HG03469 (cell line): ENCODE data around the gene A4GNT.
"Not testable (repeated sequence)": the region's sequence is repeated elsewhere in the genome, so short reads cannot be mapped to it uniquely, and the experiment has no call there.

Experiments used
- ATAC-seq: cut with Tn5 transposase; IDR thresholded peaks from one replicate; pipeline ENCODE4 v1.9.1; 2021; ENCODE audit warnings: mild to moderate bottlenecking, moderate library complexity, moderate number of reproducible peaks; ENCODE audit not compliant: unreplicated experiment

The A4GNT gene

DNA sequence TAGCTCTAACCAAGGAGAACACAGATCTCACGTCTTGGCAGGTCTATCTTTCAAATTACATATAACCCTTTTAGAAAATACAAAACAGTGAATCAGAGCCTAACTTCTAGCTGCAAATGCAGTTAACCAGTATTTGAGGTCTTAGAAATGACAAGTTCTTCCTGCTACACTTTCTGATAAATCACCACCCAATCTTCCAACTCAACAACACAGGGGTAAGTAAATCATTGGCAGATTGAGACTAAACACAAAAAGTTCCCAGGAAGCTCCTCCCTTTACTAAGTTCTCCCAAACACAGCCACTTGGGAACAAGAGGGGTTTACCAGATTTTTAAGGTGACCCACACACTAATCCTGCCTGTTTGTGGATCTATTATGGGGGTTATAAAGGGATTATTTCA, at the start of gene A4GNT:
A4GNT (minus strand) TSS at position 152 of the 400 bp plus-strand sequence. CDS start 1,134 bp downstream, outside the sequence.
- ATAC-seq, result no peak

GRCh38 chr3:138180375-138181029, 48.3 kb upstream of the A4GNT start:
- no peak for ATAC-seq

- ATAC-seq, result peak; percentile 70
Observed at GRCh38 chr3:138174421-138175131, 42.4 kb upstream of the A4GNT start, which contains the start of gene DBR1. DBR1 (minus strand) TSS chr3:138174921; CDS start chr3:138174795, 126 bp downstream.

DNA sequence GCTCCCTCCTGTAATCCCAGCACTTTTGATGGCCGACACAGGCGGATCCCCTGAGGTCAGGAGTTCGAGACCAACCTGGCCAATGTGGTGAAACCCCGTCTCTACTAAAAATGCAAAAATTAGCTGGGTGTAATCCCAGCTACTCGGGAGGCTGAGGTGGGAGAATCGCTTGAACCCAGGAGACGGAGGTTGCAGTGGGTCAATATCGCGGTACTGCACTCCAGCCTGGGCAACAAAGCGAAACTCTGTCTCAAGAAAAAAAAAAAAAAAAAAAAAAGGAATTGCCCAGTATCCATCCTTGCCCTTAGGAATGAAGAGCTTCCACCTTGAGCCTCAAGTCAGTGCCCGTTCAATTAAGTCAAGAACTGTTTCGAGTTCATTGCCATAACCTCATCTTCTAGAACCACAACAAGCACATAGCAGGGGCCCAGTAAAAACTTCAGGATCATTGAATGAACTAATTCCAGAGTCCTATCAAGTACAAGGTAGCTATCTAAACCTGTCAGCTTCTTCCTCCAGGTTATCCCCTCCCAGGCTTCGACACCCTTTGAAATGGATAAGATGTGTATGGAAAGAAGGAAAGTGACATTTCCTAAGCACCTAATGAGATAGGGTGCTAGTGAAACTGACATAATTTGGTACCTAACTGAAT, 41.7 kb upstream of the A4GNT start:
- ATAC-seq, result no peak

DNA sequence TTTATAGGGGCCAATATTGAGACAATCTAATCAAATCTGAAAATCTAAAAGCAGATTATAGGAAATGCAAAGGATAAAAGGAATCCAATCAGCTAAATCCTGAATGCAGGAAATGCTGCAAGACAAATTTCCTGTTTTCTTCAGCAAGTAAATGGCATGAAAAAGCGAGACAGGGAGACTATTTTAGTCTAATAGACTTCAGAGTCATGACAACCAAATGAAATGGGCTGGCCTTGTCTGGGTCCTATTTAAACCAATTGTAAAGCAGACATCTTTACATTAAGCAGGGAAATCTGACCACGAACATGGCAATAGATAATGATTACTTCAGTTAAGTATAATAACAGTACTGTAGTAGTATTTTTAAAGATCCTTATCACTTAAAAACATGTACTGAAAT, 40.4 kb upstream of the A4GNT start:
- no peak for ATAC-seq

DNA sequence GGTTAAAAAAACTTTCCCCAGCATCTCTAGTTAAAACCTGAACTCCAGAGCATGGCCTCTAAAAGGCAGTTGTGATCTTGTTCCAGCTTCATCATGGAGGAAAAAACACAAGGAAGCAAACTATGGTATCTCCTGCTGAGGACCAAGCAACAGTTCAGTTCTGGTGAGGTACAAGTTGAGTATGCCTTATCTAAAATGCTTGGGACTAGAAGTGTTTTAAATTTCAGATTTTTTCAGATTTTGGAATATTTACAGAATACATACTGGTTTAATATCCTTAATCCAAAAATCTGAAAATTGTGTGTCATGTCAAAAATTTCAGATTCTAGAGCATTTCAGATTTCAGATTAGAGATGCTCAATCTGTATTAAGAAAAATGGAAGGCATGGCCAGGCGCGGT, 32.9 kb upstream of the A4GNT start:
- no peak for ATAC-seq

GRCh38 chr3:138157743-138158142, 25.6 kb upstream of the A4GNT start:
- ATAC-seq, result no peak

- no peak for ATAC-seq
Observed at GRCh38 chr3:138154534-138154933, 22.3 kb upstream of the A4GNT start.

GRCh38 chr3:138148503-138148902, 16.3 kb upstream of the A4GNT start:
- no peak for ATAC-seq

DNA sequence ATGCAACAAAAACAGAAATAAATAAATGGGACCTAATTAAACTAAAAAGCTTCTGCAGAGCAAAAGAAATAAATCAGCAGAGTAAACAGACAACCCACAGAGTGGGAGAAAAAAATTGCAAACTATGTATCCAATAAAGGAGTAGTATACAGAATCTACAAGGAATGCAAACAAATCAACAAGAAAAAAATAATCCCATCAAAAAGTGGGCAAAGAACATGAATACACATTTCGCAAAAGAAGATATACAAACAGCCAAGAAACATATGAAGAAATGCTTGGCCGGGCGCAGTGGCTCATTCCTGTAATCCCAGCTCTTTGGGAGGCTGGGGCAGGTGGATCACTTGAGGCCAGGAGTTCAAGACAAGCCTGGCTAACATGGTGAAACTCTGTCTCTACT, 10.0 kb upstream of the A4GNT start:
- ATAC-seq, result not testable (repeated sequence)

GRCh38 chr3:138140940-138141339, 8.8 kb upstream of the A4GNT start:
- no peak for ATAC-seq

DNA sequence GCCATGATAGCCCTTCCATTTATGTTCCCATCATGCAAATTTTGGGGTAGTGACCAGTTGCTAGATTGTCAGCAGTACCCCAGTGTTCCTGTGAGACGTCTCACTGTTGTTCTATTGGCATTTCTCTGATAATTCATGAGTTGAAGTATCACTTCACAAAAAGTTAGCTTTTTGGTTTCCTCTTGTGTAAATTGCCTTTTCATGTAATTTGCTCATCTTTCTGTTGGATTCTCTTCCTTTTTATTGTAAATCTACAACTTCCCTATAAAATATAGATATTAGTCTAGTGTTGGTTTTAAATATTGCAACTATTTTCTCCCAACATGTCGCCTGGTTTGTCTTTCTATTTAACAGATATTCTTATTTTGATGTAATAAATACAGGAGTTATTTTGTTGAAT, 7.5 kb upstream of the A4GNT start:
- no peak for ATAC-seq

DNA sequence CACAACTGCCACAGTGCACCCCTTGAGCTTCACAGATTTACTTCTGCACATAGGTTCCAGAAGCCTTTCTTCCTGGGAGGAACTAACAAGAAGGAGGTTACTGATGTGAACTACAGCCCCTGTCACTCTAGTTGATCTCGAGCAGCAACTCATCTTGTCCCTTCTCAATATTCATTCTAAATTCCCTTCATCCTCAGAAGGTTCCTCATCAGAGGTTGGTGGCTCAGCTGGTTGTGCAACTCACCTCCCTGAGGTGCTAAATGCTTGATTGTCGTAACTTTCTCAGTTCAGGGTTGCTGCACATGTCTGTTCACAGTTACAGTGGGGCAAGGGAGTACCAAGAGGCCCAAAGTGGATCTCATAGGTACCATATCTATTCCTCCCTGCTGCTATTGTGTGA, 5.7 kb upstream of the A4GNT start:
- ATAC-seq, result no peak

- no peak for ATAC-seq
Observed at GRCh38 chr3:138136201-138136600, 4.0 kb upstream of the A4GNT start.

DNA sequence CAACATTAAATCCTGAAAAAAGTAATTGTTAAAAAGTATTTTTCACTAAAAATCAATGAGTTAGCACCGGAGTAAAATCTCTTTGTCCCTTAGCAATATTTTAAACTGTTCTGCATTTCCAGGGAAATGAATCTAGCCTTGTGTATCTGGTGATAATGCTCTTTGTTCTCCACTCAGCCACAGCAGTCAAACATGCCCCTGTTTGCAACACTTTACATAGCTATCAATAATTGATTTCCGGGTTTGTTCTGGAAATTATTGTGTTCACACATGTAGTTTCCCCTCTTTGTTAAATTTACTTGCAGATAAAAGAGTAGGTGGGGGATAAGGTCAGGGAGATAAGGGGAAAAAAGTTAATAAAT, 3.6 kb upstream of the A4GNT start:
- no peak for ATAC-seq

DNA sequence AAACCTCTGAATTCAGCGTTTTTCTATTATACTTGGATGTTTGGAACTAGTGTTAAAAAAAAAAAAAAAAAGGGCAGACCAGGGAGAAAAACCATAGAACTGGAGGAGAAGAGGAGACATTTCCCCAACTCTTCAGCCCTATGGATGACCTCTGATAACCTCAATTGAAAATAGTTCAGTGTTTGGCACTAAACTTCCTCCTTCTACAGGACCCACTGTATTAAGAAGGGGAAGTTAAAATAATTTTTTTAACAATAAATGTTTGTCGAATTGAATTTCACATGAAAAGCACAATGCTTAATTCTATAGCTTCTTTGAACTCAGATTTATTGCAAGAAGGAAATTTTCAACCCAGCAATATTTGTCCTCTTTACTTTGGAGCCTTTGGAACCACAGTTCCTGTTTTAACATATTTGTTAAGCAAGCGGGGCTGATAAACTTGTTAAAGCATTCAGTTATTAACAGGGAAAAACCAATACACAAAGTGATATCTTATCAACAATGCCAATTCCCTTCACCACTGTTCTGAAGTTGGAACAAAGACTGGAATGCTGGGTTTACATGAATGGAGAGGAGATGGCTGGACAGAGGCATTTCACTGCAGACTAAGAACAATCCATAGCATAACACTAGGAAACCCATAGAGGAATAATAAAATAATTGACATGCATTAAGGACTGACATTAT, 3.1 kb upstream of the A4GNT start:
- no peak for ATAC-seq

- ATAC-seq, result no peak
Observed at GRCh38 chr3:138127636-138128365, 4.4 kb downstream of the A4GNT start.

DNA sequence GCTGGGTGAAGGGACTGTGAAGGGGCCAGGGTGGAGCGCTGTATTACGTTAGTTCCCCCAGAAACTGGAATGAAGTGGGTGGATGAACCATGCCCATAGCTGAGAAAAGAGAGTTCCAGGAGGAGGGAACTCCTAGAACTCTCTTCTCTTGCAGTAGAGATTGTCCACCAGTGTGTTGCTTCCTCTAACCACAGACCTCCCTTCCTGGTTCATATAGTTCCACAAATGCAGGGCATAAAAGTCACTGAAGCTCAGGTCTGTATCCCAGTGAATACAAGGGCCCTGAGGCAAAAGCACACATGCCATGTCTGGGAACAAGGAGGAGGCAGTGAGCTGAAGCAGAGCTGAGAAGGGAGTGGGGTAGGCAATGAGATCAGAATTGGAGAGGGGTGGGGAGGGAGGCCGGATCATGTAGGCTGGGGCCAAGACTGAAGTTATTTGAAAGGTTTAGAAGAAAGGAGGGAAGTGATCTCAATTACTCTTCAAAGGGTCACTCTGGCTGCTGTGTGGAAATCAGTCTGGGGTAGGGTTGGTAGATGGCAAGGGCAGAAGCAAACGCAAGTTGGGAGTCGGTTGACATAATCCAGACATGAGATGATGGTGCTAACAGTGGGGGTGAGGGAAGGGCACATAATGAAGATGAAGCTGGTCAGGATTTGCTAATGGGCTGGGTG, 6.5 kb downstream of the A4GNT start:
- ATAC-seq, result no peak

DNA sequence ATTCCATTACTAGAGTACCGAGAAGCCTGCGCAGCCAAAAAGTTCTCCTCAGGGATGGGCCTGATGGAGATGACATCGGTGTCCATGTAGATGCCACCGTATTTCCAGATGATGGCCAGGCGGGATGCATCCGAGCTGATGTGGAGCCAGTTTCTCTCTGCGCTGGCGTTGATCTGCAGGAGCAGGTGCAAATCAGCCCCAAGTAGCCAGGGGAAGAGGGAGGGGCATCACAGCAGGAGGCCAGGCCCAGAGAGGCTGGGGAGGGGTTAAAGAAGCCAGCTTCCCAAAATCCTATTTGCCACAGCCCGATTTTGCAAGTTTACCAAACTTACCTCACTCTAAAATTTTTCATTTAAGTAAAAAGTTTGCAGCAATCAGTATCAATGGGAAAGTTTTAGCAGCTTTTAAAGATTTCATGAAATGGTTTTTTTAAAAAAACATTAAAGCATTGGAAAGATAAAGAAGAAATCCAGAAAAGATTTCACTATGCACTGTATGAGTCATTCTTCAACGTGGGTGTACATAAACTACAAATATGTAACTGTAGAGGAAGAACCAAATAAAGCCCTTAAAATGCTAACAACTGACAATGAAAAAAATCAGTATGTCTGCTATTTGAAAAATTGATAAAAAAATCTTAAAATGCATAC, 7.4 kb downstream of the A4GNT start:
- no peak for ATAC-seq

DNA sequence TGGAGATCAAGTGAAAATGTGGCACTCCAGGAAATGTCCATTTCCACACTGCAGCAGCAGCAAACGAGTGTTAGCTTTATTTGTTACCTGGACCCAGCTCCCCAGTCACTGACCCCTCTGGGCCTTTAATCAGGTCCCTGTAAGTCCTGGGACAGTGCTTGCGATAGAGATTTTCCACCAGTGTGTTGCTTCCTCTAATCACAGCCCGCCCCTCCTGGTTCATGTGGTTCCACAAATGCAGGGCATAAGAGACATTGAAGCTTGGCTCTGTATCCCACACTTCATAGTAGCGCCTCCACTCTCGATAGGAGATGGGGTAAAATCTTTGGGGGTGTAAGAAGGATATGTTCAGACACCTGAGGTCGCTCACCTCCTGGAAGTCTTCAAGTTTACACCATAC, 8.0 kb downstream of the A4GNT start:
- no peak for ATAC-seq
